Thyroid gland (tissue), 4 donors: ENCODE measurements around the gene HPCAL1. TPM values are rescaled to one million over a fixed set of nuclear protein-coding genes. Genes with fewer than 3 reads are reported as not detected.

Experiments
- DNase-seq, 2 donors: peaks; one replicate each; pipeline ENCODE4 v3.0.0-alpha.2; 2019
- H3K27ac ChIP-seq, 3 donors: fragments of 200-600 bp; sonication (generic); 1 replicate in 2 of 3; 2 replicates in 1 of 3; pipeline ENCODE4 v1.5.1; 2016 to 2019; ENCODE audit warnings: mild to moderate bottlenecking in 1 of 3, moderate library complexity in 1 of 3
- H3K27me3 ChIP-seq: fragments of 200-600 bp; sonication (generic); one replicate; pipeline ENCODE4 v1.5.1; 2019
- H3K36me3 ChIP-seq, 2 donors: fragments of 200-600 bp; sonication (generic); one replicate each; pipeline ENCODE4 v1.5.1; 2016 to 2019
- H3K4me1 ChIP-seq, 2 donors: fragments of 200-600 bp; sonication (generic); one replicate each; pipeline ENCODE4 v1.5.1; 2017 to 2019
- H3K4me3 ChIP-seq, 3 donors: fragments of 200-600 bp; sonication (generic); replicated peaks in 1 of 3; 1 replicate in 2 of 3; 2 replicates in 1 of 3; pipeline ENCODE4 v1.5.1; 2016; ENCODE audit warnings: mild to moderate bottlenecking in 1 of 3
- H3K9me3 ChIP-seq: fragments of 200-600 bp; sonication (generic); one replicate; pipeline ENCODE4 v1.5.1; 2017
- CTCF ChIP-seq, 6 experiments: fragments of 200-600 bp in 3 of 6; fragments of 450-650 bp in 3 of 6; sonication (generic) in 3 of 6; IDR thresholded peaks; one replicate each; pipeline ENCODE4 v1.5.1; 2016 to 2019; ENCODE audit warnings: antibody characterized with exemption in 6 of 6, mild to moderate bottlenecking in 2 of 6, inconsistent platforms in 1 of 6, moderate library complexity in 1 of 6
- POLR2A ChIP-seq, 2 donors: fragments of 450-650 bp; IDR thresholded peaks; one replicate each; pipeline ENCODE4 v1.6.1; 2017; ENCODE audit warnings: antibody characterized with exemption in 2 of 2, mild to moderate bottlenecking in 2 of 2, moderate library complexity in 1 of 2
- WGBS, 2 donors: methylation state at CpG; one replicate each; pipeline ENCODE4 v1.1.5; 2017; 5-methylcytosine and 5-hydroxymethylcytosine counted together
- intact Hi-C: fragments of 100-400 bp; cut with DNase I; formaldehyde crosslinking; loops from one replicate; pipeline ENCODE4 v1.15.1; 2023
- small RNA-seq: library from RNA; depleted of rRNA; stranded (forward); fragments of <200 nt; gene quantifications from one replicate; pipeline ENCODE3, GENCODE V24; 2016
- total RNA-seq, 4 donors: library from RNA; depleted of rRNA; stranded (reverse); fragments of >200 nt; gene quantifications; one replicate each; pipeline ENCODE4 v1.2.3, GENCODE V29; 2016

The HPCAL1 gene
- total RNA-seq, 4 donors from 2014 or later = 39.9 to 84.2 (median 64.8) TPM

- Histone ChIP-seq H3K27me3 (no peaks in the 10 kb centered on the region), H3K36me3 (no peaks in the 10 kb centered on the region), H3K4me1 (no peaks in the 10 kb centered on the region), H3K27ac (no peak overlapping the region), H3K4me3 (no peak overlapping the region), H3K9me3 (no peaks in the 10 kb centered on the region)
- 89 to 94% methylated on average over 8 to 14 of the region's 21 CpGs for WGBS, 2 donors
- TF ChIP-seq POLR2A (IDR thresholded peaks at IDR 0.05) (no peak), CTCF (IDR thresholded peaks at IDR 0.05) (no peak)
- intact Hi-C loops = no loop called here
- DNase-seq = no peak
Measured at GRCh38 chr2:10475221-10475722, 172.6 kb downstream of the HPCAL1 start.

- H3K9me3 ChIP-seq = no peaks in the 10 kb centered on the region
- intact Hi-C loops = no loop called here
- 89 to 95% methylated on average over 19 to 21 of the region's 22 CpGs for WGBS, 2 donors
- H3K4me1 ChIP-seq = no peaks in the 10 kb centered on the region
- TF ChIP-seq POLR2A (IDR thresholded peaks at IDR 0.05) (no peak), CTCF (IDR thresholded peaks at IDR 0.05) (no peak)
- H3K36me3 ChIP-seq = no peaks in the 10 kb centered on the region
- DNase-seq = no peak
- no peak overlapping the region for H3K4me3 ChIP-seq
- H3K27me3 ChIP-seq = no peaks in the 10 kb centered on the region
- H3K27ac ChIP-seq = no peak overlapping the region
Measured at GRCh38 chr2:10475811-10476660, 173.3 kb downstream of the HPCAL1 start.

DNA sequence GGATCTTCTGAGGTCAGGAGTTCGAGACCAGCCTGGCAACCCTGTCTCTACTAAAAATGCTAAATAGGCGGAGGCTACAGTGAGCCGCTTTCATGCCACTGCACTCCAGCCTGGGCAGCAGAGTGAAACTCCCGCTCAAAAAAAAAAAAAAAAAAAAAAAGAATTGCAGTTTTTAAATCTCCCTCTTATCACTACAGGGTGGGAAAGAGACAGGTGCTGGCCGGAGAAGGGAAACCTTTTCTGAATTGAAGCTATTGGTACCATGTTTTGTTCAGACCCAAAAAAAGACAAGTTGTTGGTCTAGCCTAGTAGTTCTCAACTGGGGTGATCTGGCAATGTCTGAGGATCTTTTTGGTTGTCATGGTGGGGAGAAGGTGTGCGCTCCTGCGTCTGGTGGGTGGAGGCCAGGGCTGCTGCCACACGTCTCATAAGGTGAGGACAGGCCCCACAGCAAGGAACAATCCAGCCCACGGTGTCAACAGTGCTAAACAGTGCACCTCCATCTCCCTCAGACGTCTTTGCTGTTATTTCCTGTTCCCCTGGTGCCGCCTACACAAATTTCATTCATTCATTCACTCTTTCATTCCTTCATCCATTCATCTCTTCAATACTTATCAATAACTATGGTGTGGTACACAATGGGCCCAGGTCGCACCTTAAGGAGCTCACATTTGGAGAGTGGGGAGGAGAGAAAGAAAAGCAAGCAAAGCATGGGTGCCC, 174.2 kb downstream of the HPCAL1 start:
- Histone ChIP-seq H3K4me1 (no peaks in the 10 kb centered on the region), H3K36me3 (no peaks in the 10 kb centered on the region), H3K4me3 (no peak overlapping the region), H3K27ac (no peak overlapping the region), H3K9me3 (no peaks in the 10 kb centered on the region), H3K27me3 (no peaks in the 10 kb centered on the region)
- no peak for DNase-seq
- no peak for TF ChIP-seq POLR2A (IDR thresholded peaks at IDR 0.05)
- no peak for TF ChIP-seq CTCF (IDR thresholded peaks at IDR 0.05)
- intact Hi-C loops = no loop called here
- WGBS, 2 donors = 87 to 93% methylated on average over 12 of the region's 12 CpGs

Small RNA genes lying within 50 kb of the gene (small RNA-seq; reads per million reads assigned to genes)
- not detected for gene RF00432
- gene RN7SL66P = not detected
- gene SNORA80B = 8.3 reads per million, percentile 91 among the genes with 10 or more reads in this experiment

Other genes with a start within 250 kb of the HPCAL1 start
- 10 to 100 TPM in 1 of 4 donors, 1 to 10 TPM in 2, under 1 TPM in 1; 0.59 to 47.2 (median 2.7) TPM for gene CYS1, start 222.5 kb upstream of the HPCAL1 start, total RNA-seq
- gene RRM2, start 180.2 kb upstream of the HPCAL1 start, total RNA-seq = under 1 TPM in 3 of 4 donors, not detected in 1; 0.27 to 0.83 (median 0.75) TPM
- gene ODC1, start 145.4 kb downstream of the HPCAL1 start, total RNA-seq = 100 to 1,000 TPM in 1 of 4 donors, 10 to 100 TPM in 3; 72.0 to 126 (median 84.9) TPM